Measurements from ENCODE around the gene ST3GAL6. TPM values are rescaled to one million over a fixed set of nuclear protein-coding genes. Genes with fewer than 3 reads are reported as not detected.
A peak's percentile ranks its signal among the peaks of the same experiment; 100 is the strongest.

Gene ST3GAL6
- total RNA-seq, 4 donors from 2014 or later, result 3.9 to 5.3 (median 4.4) TPM

DNA sequence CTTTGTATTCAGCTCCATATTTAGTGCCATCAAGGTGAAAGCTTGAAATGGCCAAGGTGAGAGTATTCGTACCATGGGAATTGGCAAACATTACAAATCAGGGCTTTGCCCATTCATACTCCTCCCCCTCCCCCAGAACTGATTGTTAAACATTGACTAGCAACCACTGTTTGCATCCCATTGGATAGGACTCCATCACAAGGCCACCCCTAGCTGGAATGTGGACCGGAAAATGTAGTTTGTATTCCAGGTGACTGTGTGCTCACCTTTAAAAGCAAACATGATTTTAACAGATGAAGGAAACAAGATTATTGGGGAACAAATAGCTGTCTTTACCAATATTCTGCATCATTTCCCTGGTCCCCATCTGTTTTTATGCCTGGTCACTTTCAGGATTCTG lies 14.1 kb downstream of the ST3GAL6 start:
- no peaks in the 10 kb centered on the region for H3K36me3 ChIP-seq
- TF ChIP-seq POLR2A (IDR thresholded peaks at IDR 0.05), result no peak
- TF ChIP-seq, protein P1, sequence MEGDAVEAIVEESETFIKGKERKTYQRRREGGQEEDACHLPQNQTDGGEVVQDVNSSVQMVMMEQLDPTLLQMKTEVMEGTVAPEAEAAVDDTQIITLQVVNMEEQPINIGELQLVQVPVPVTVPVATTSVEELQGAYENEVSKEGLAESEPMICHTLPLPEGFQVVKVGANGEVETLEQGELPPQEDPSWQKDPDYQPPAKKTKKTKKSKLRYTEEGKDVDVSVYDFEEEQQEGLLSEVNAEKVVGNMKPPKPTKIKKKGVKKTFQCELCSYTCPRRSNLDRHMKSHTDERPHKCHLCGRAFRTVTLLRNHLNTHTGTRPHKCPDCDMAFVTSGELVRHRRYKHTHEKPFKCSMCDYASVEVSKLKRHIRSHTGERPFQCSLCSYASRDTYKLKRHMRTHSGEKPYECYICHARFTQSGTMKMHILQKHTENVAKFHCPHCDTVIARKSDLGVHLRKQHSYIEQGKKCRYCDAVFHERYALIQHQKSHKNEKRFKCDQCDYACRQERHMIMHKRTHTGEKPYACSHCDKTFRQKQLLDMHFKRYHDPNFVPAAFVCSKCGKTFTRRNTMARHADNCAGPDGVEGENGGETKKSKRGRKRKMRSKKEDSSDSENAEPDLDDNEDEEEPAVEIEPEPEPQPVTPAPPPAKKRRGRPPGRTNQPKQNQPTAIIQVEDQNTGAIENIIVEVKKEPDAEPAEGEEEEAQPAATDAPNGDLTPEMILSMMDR (IDR thresholded peaks at IDR 0.05), result no peak
- no peak overlapping the region for H3K4me3 ChIP-seq
- H3K9me3 ChIP-seq, result no peaks in the 10 kb centered on the region
- peaks cover 0 to 17% (median 0%) of the 10 kb centered on the region in 3 donors for H3K4me1 ChIP-seq
- no peak for DNase-seq
- intact Hi-C loops (cut with DNase I), result no loop called here
- 72 to 94% methylated on average over 2 of the region's 2 CpGs for WGBS, 2 donors
- no peak overlapping the region for H3K27ac ChIP-seq
- H3K27me3 ChIP-seq, result no peaks in the 10 kb centered on the region

DNA sequence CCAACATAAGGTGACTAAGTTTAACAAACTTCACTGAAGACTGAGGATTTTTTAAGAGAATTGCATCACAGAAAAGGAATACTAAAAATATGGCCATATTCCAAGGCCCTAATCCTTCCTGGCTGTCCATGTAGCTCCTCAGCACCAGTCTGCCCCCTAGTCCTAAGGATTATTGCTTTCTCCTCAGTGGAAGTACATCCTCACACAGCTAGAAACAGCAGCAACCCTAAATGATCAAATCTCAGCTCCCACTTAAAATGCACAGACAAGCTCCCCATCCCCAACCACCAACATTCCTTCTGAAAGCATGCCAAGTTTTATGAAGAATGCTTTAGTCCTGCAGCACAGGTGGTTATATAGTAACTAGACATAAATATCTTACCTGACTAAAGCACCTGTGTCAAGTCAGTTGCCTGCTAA lies 14.7 kb downstream of the ST3GAL6 start:
- H3K27me3 ChIP-seq, result no peaks in the 10 kb centered on the region

DNA sequence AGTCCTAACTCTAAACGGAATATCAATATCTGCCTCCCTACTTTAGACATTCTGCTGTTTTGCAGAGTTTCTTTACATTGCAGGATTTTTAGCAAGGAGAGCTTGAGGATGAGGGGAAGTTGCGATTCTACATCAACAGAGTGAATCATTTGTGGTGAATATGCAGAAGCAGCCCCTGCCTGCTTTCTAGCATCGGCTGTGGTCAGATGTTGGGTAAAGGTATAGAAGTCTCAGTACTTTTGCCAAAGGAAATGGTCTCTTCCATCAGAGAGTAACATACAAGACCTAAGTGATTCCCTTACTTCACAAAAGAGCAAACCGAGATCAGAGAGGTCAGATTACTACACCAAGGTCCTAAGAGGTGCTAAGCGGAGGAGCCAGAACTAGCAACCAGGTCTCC lies 15.2 kb downstream of the ST3GAL6 start:
- no peak for DNase-seq
- intact Hi-C loops (cut with DNase I), result no loop called here
- H3K27me3 ChIP-seq, result no peaks in the 10 kb centered on the region
- H3K27ac ChIP-seq, result peak overlapping the region in 2 of 4 donors; percentile 23 to 66
- H3K9me3 ChIP-seq, result no peaks in the 10 kb centered on the region
- H3K4me1 ChIP-seq, result peaks cover 0 to 17% (median 0%) of the 10 kb centered on the region in 3 donors
- 70 to 83% methylated on average over 5 of the region's 5 CpGs for WGBS, 2 donors
- TF ChIP-seq, protein P1 (IDR thresholded peaks at IDR 0.05), result no peak
- no peak for TF ChIP-seq POLR2A (IDR thresholded peaks at IDR 0.05)
- H3K36me3 ChIP-seq, result no peaks in the 10 kb centered on the region
- H3K4me3 ChIP-seq, result no peak overlapping the region

More for the DNA sequence above, 14.7 kb downstream of the ST3GAL6 start:
- H3K27ac ChIP-seq, result no peak overlapping the region
- no peak overlapping the region for H3K4me3 ChIP-seq
- H3K36me3 ChIP-seq, result no peaks in the 10 kb centered on the region
- no peaks in the 10 kb centered on the region for H3K9me3 ChIP-seq
- intact Hi-C loops (cut with DNase I), result no loop called here
- no peak for DNase-seq
- TF ChIP-seq POLR2A (IDR thresholded peaks at IDR 0.05), result no peak
- TF ChIP-seq, protein P1 (IDR thresholded peaks at IDR 0.05), result no peak
- H3K4me1 ChIP-seq, result peaks cover 0 to 17% (median 0%) of the 10 kb centered on the region in 3 donors

DNA sequence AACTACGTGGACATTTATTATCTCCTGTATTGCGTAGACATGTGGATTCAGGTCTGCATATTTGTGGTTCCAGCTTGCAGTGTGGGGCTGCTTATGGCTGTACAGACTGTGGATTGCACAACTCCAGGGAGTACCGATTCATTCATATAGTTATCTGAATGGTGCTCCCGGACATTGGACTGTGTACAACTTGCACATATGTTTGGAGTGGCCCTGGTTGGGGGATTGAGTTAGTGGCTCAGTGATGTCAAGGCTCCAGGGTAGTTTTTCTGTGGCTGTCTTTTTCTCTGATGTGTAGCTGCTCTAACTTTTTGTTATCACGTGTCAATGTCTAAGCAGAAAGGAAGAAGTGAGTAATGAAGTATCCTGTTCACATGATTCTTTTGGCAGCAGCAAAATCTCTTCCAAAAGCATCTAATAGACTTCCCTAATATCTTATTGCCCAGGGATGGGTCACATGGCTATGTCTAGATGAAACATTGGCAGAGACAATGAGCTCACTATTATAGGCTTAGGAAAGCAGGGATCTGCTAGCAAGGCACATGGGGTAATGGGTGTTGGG lies 15.8 kb downstream of the ST3GAL6 start:
- no peak for DNase-seq
- H3K4me1 ChIP-seq, result peaks cover 0 to 17% (median 0%) of the 10 kb centered on the region in 3 donors

More for the DNA sequence above, 15.8 kb downstream of the ST3GAL6 start:
- Histone ChIP-seq H3K27me3 (no peaks in the 10 kb centered on the region), H3K4me3 (no peak overlapping the region), H3K9me3 (no peaks in the 10 kb centered on the region), H3K36me3 (no peaks in the 10 kb centered on the region), H3K27ac (peak overlapping the region in 3 of 4 donors; percentile 13 to 66 (median 25))
- 22 to 39% methylated on average over 5 of the region's 5 CpGs for WGBS, 2 donors
- no peak for TF ChIP-seq POLR2A (IDR thresholded peaks at IDR 0.05)
- TF ChIP-seq, protein P1 (IDR thresholded peaks at IDR 0.05), result no peak
- intact Hi-C loops (cut with DNase I), result no loop called here
